ENCODE results near the gene CUL9.

CUL9 gene

GRCh38 chr6:43231053-43231452 lies 49.1 kb downstream of the CUL9 start:
- ATAC-seq: no peak

GRCh38 chr6:43231735-43232450 lies 49.9 kb downstream of the CUL9 start:
- no peak for ATAC-seq

- no peak for ATAC-seq
Measured at GRCh38 chr6:43235841-43236240, 53.8 kb downstream of the CUL9 start.

GRCh38 chr6:43239054-43239453 lies 57.1 kb downstream of the CUL9 start:
- ATAC-seq: no peak

- ATAC-seq: peak in 1 of 2 donors; percentile 28
Measured at GRCh38 chr6:43240950-43241349, 59.0 kb downstream of the CUL9 start.

- ATAC-seq: no peak
Measured at GRCh38 chr6:43241446-43241845, 59.5 kb downstream of the CUL9 start.

- ATAC-seq: no peak
Measured at GRCh38 chr6:43242908-43243663, 61.1 kb downstream of the CUL9 start, which contains the start of gene TTBK1. Gene TTBK1 (plus strand): TSS chr6:43243481. CDS start chr6:43246661, 3,180 bp downstream.

- ATAC-seq: no peak
Measured at GRCh38 chr6:43243664-43244321, 61.8 kb downstream of the CUL9 start.

- peak; percentile 6 to 16 for ATAC-seq
Measured at GRCh38 chr6:43246301-43247113, 64.5 kb downstream of the CUL9 start.

- peak; percentile 98 to 99 for ATAC-seq
Measured at GRCh38 chr6:43247114-43247999, 65.4 kb downstream of the CUL9 start.

- ATAC-seq: no peak
Measured at GRCh38 chr6:43248101-43248500, 66.1 kb downstream of the CUL9 start.

GRCh38 chr6:43248791-43249190 lies 66.8 kb downstream of the CUL9 start:
- no peak for ATAC-seq

GRCh38 chr6:43250992-43251373 lies 69.0 kb downstream of the CUL9 start:
- no peak for ATAC-seq

- ATAC-seq: no peak
Measured at GRCh38 chr6:43253401-43253800, 71.4 kb downstream of the CUL9 start.

- peak; percentile 83 to 88 for ATAC-seq
Measured at GRCh38 chr6:43254138-43254817, 72.3 kb downstream of the CUL9 start.

GRCh38 chr6:43254846-43255245 lies 72.8 kb downstream of the CUL9 start:
- no peak for ATAC-seq

GRCh38 chr6:43255408-43256054 lies 73.5 kb downstream of the CUL9 start:
- ATAC-seq: no peak

GRCh38 chr6:43256670-43257366 lies 74.8 kb downstream of the CUL9 start:
- no peak for ATAC-seq

GRCh38 chr6:43257367-43258145 lies 75.6 kb downstream of the CUL9 start:
- peak; percentile 43 to 47 for ATAC-seq
